A549 treated with dexamethasone at 1 μM for 4 hours (cell line): ENCODE data around the gene POPDC3. TPM values are rescaled to one million over a fixed set of nuclear protein-coding genes. Genes with fewer than 3 reads are reported as not detected.

Source experiments
- total RNA-seq: library from RNA; stranded (reverse); fragments of 200-300 nt; extraction: Qiagen RNA extraction; gene quantifications from 5 replicates; pipeline ENCODE4 v1.2.3, GENCODE V29; 2022

Gene POPDC3, protein sequence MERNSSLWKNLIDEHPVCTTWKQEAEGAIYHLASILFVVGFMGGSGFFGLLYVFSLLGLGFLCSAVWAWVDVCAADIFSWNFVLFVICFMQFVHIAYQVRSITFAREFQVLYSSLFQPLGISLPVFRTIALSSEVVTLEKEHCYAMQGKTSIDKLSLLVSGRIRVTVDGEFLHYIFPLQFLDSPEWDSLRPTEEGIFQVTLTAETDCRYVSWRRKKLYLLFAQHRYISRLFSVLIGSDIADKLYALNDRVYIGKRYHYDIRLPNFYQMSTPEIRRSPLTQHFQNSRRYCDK
- 21.5 to 24.5 TPM (median 23.6 TPM) in 5 replicates for total RNA-seq

GRCh38 chr6:105179244-105180065, at the start of gene POPDC3:
Gene POPDC3, minus strand, starts transcription at chr6:105180014. Its CDS starts 18,105 bp downstream, at chr6:105161909.

Other genes with a start within 250 kb of the POPDC3 start
- 1.2 to 1.7 TPM (median 1.4 TPM) in 5 replicates for gene LIN28B, start 222.9 kb downstream of the POPDC3 start, total RNA-seq
- gene PREP, start 223.1 kb upstream of the POPDC3 start, total RNA-seq, result 35.5 to 39.0 TPM (median 38.8 TPM) in 5 replicates